ENCODE results near the gene MUC6. TPM values are rescaled to one million over a fixed set of nuclear protein-coding genes. Genes with fewer than 3 reads are reported as not detected.
A peak's percentile ranks its signal among the peaks of the same experiment; 100 is the strongest.

Gene MUC6
- total and polyA plus RNA-seq, 4 donors = 1.3 to 2.2 TPM; not detected in 2

DNA sequence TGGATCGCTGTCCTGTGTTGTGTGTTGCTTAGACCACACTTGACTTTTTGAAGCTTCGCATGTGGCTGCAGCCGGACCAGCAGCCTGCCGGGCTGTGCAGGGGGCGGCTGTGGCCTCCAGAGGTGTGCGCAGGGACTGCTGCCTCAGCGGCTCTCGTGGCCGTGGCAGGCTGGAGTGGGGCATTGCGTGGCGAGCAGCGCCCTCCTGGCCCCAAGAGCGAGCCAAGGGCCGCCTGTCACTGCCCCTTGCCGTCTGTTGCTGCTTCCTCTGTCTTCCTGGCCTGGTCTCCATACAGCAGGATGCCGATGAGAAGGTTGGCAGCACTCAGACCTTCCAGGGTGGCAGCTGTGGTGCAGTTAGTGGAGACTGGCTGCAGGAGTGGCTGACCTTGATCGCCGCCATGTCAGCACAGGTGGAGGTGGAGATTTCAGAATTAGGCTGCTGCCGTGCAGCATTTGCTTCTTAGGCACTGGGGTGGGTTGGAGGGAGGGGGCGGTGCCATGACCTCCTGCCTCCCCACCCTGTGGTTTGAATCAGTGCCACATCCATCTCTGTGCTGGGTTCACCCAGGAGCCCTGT is 34.0 kb downstream of the MUC6 start:
- no peaks in the 10 kb centered on the region for H3K9me3 ChIP-seq (ENCODE audit: control insufficient read depth, insufficient read depth, low read length)
- H3K27ac ChIP-seq (ENCODE audit: low read depth, low read length) = no peak overlapping the region
- H3K27me3 ChIP-seq (ENCODE audit: control insufficient read depth, insufficient read depth, low read length) = no peaks in the 10 kb centered on the region
- 97% methylated on average over 18 of the region's 20 CpGs for WGBS (ENCODE audit: insufficient coverage)
- DNase-seq (ENCODE audit: low read depth in 4 of 6, low spot score in 6 of 6) = no peak
- peaks cover 78% of the 10 kb centered on the region for H3K36me3 ChIP-seq (ENCODE audit: control insufficient read depth, insufficient read depth, low read length)
- H3K4me1 ChIP-seq (ENCODE audit: control insufficient read depth, insufficient read depth, low read length) = peaks cover 3% of the 10 kb centered on the region
- H3K4me3 ChIP-seq (ENCODE audit: low read depth, low read length) = no peak overlapping the region

DNA sequence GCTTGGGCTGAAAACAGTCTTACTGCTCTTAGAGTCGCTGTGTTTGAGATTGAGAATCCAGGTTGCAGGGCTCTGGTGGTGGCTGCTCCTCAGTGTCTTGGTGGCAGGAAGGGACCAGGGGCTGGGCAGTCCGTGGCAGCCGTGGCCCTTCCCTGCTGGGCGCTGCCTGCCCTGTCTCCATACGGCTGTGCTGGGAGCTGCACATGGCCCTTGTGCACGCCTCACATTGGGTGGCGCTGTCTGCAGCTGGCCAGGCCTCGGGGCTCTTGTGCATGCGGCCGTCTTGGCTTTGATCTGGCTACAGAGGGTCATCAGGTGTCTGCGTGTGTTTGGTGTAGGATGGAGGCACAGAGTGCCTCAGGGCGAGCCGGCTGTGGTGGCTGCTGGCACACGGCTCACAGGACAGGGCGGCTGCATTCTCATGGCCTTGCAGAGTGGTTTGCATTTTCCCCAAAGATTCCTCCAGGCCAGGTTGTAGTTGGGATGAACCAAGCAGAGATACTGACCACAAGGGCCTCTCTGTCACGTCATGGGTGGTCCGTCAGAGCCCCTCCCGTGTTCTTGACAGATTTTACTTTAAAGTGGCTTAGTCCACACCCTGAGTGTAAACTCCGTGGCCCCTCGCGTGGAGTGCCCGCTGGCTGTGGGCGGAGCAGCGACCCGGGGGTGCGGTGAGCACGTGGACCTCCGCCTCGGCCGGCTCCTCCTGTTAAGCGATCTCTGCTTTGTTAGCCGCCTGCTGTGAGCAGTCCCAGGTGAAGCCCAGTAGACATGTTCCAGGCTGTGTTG is 34.7 kb downstream of the MUC6 start:
- DNase-seq (ENCODE audit: low read depth in 4 of 6, low spot score in 6 of 6) = no peak
- Histone ChIP-seq H3K27ac (ENCODE audit: low read depth, low read length) (no peak overlapping the region), H3K36me3 (ENCODE audit: control insufficient read depth, insufficient read depth, low read length) (peaks cover 78% of the 10 kb centered on the region), H3K27me3 (ENCODE audit: control insufficient read depth, insufficient read depth, low read length) (no peaks in the 10 kb centered on the region), H3K4me3 (ENCODE audit: low read depth, low read length) (no peak overlapping the region), H3K9me3 (ENCODE audit: control insufficient read depth, insufficient read depth, low read length) (no peaks in the 10 kb centered on the region), H3K4me1 (ENCODE audit: control insufficient read depth, insufficient read depth, low read length) (peaks cover 3% of the 10 kb centered on the region)
- 91% methylated on average over 32 of the region's 32 CpGs for WGBS (ENCODE audit: insufficient coverage)

DNA sequence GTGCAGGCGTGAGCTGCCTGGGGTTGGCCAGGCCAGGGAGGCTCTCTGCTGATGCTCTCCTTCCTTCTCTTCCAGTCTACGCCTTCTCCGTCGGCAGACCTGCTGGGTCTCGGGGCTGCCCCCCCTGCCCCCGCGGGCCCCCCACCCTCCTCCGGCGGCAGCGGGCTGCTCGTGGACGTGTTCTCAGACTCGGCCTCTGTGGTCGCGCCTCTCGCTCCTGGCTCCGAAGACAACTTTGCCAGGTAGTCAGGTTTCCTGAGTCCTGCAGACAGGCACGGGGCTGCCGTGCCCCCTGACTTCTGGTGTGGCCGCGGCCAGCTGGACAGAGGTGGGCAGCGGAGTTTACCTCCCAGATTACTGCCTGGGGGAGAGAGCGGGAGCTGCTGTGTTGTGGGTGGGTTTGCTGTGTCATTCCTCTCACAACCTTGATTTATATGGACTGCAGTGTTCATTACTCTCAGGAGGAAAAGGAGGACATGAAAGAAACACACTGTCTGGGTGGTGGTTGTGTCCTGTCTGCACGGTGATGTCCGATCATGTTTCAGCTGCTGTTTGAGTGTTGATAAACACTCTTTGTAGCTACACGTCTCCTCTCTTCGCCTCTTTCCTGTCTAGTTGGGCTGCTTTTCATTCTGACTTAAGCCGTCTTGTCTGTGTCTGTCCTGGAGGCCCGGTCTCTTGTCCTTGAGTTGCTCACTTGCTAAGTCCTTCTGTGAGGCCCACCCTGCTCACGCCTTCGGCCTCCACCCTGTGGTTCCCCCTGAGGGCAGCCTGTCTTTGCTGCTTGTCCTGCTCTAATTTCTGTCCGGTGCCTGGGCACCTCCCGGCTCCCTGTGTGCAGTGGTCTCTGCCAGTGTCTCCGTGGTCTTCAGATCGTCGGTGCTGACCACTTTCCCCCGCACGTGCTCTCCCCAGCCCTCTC is 35.9 kb downstream of the MUC6 start:
- Histone ChIP-seq H3K4me3 (ENCODE audit: low read depth, low read length) (no peak overlapping the region), H3K4me1 (ENCODE audit: control insufficient read depth, insufficient read depth, low read length) (peaks cover 11% of the 10 kb centered on the region), H3K9me3 (ENCODE audit: control insufficient read depth, insufficient read depth, low read length) (no peaks in the 10 kb centered on the region), H3K36me3 (ENCODE audit: control insufficient read depth, insufficient read depth, low read length) (peaks cover 83% of the 10 kb centered on the region), H3K27me3 (ENCODE audit: control insufficient read depth, insufficient read depth, low read length) (no peaks in the 10 kb centered on the region), H3K27ac (ENCODE audit: low read depth, low read length) (no peak overlapping the region)
- WGBS (ENCODE audit: insufficient coverage) = 78% methylated on average over 26 of the region's 38 CpGs
- peak in 1 of 6 donors; percentile 14 for DNase-seq (ENCODE audit: low read depth in 4 of 6, low spot score in 6 of 6)

DNA sequence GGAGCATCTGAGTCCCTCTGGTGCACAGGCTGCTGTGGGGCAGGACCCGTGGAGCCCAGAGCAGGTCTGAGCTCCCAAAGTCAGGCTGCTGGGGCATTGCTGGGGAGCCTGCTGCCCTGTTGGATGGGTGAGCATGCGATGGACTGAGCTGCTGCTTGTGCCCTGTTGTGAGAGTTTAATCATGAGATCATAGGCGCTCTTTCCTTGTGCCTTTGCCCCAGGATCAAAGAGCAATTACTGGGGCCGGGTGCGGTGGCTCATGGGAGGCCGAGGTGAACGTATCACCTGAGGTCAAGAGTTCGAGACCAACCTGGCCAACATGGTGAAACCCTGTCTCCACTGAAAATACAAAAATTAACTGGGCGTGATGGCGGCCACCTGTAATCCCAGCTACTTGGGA is 37.5 kb downstream of the MUC6 start:
- H3K27ac ChIP-seq (ENCODE audit: low read depth, low read length) = no peak overlapping the region
- H3K36me3 ChIP-seq (ENCODE audit: control insufficient read depth, insufficient read depth, low read length) = peaks cover 85% of the 10 kb centered on the region
- no peak overlapping the region for H3K4me3 ChIP-seq (ENCODE audit: low read depth, low read length)
- DNase-seq (ENCODE audit: low read depth in 4 of 6, low spot score in 6 of 6) = no peak
- no peaks in the 10 kb centered on the region for H3K9me3 ChIP-seq (ENCODE audit: control insufficient read depth, insufficient read depth, low read length)
- H3K27me3 ChIP-seq (ENCODE audit: control insufficient read depth, insufficient read depth, low read length) = no peaks in the 10 kb centered on the region
- over 99% methylated on average over 10 of the region's 10 CpGs for WGBS (ENCODE audit: insufficient coverage)
- peaks cover 18% of the 10 kb centered on the region for H3K4me1 ChIP-seq (ENCODE audit: control insufficient read depth, insufficient read depth, low read length)

DNA sequence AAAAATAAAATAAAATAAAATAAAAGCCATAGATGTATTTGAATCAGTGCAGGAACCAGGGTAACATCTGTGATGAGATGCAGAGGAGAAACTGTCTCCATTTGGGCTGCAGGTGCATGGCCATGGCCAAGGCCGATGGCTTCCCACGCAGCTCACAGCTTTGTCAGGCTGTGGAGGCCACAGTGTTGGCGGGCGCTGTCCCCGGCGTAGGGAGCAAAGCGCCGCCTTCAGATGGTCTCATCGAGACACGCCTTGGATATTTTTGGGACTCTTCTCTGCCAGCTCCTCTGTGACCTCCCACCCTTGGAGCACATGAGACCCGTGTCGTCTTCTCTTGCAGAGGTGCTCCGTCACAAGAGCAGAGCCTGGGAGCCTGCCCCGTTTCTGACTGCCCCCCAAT is 38.6 kb downstream of the MUC6 start:
- peaks cover 18% of the 10 kb centered on the region for H3K4me1 ChIP-seq (ENCODE audit: control insufficient read depth, insufficient read depth, low read length)
- no peaks in the 10 kb centered on the region for H3K27me3 ChIP-seq (ENCODE audit: control insufficient read depth, insufficient read depth, low read length)
- no peak for DNase-seq (ENCODE audit: low read depth in 4 of 6, low spot score in 6 of 6)
- WGBS (ENCODE audit: insufficient coverage) = 93% methylated on average over 14 of the region's 14 CpGs
- H3K36me3 ChIP-seq (ENCODE audit: control insufficient read depth, insufficient read depth, low read length) = peaks cover 87% of the 10 kb centered on the region
- no peak overlapping the region for H3K4me3 ChIP-seq (ENCODE audit: low read depth, low read length)
- H3K27ac ChIP-seq (ENCODE audit: low read depth, low read length) = no peak overlapping the region
- H3K9me3 ChIP-seq (ENCODE audit: control insufficient read depth, insufficient read depth, low read length) = no peaks in the 10 kb centered on the region

DNA sequence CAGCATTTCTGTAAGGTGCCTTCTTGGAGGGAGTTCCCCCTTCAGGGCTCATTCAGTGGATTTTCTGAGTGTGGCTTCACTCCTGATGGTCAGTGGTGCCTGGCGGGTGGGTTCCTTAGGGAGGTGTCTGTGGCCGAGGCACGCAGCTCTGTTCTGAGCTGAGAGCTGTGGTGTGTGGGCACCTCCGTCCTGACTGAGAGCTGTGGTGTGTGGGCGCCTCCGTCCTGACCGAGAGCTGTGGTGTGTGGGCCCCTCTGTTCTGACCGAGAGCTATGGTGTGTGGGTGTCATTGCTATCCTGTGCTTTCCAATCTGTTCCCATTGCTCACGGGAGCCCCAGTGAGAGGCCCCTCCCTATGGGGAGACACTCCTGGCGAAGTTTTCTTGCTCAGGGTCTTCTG is 39.8 kb downstream of the MUC6 start:
- Histone ChIP-seq H3K4me3 (ENCODE audit: low read depth, low read length) (no peak overlapping the region), H3K27ac (ENCODE audit: low read depth, low read length) (no peak overlapping the region), H3K9me3 (ENCODE audit: control insufficient read depth, insufficient read depth, low read length) (no peaks in the 10 kb centered on the region), H3K27me3 (ENCODE audit: control insufficient read depth, insufficient read depth, low read length) (no peaks in the 10 kb centered on the region), H3K36me3 (ENCODE audit: control insufficient read depth, insufficient read depth, low read length) (peaks cover 87% of the 10 kb centered on the region), H3K4me1 (ENCODE audit: control insufficient read depth, insufficient read depth, low read length) (peaks cover 18% of the 10 kb centered on the region)
- no peak for DNase-seq (ENCODE audit: low read depth in 4 of 6, low spot score in 6 of 6)
- WGBS (ENCODE audit: insufficient coverage) = 80% methylated on average over 8 of the region's 10 CpGs

DNA sequence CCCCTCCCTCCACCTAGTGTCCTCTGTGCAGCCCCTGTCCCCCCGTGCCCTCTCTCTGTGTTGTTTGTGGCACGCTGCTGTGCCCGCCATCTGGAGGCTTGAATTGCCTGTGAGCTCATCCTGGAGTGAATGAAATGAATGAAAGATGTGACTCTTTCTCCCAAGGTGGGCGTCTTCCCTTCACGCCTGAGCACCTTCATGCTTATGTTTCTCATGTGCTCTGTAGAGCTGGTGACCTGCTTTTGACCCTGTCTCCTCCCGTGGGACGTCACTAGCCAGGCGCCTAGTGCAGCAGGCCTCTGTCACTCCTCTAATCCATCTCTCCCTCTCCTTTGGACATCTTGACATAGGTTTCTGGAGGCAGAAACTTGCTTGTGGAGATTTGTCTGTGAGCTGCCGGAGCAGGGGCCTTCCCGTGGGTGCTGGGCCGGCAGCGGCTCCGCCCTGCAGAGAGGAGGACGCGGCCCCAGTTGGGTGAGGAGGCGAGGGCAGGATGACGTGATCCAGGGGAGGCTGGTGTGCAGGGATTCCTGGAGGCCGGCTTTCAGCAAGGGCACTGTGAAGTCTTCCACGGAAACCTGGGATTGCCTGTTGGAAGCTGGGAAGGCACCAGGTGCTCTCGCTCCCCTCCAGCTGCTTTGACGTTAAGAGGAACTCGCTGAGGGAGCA is 40.6 kb downstream of the MUC6 start:
- H3K9me3 ChIP-seq (ENCODE audit: control insufficient read depth, insufficient read depth, low read length) = no peaks in the 10 kb centered on the region
- no peak overlapping the region for H3K4me3 ChIP-seq (ENCODE audit: low read depth, low read length)
- H3K27me3 ChIP-seq (ENCODE audit: control insufficient read depth, insufficient read depth, low read length) = no peaks in the 10 kb centered on the region
- peaks cover 18% of the 10 kb centered on the region for H3K4me1 ChIP-seq (ENCODE audit: control insufficient read depth, insufficient read depth, low read length)
- 36% methylated on average over 19 of the region's 22 CpGs for WGBS (ENCODE audit: insufficient coverage)
- peak in 3 of 6 donors; percentile 5 to 91 (median 53) for DNase-seq (ENCODE audit: low read depth in 4 of 6, low spot score in 6 of 6)
- peaks cover 87% of the 10 kb centered on the region for H3K36me3 ChIP-seq (ENCODE audit: control insufficient read depth, insufficient read depth, low read length)
- no peak overlapping the region for H3K27ac ChIP-seq (ENCODE audit: low read depth, low read length)

DNA sequence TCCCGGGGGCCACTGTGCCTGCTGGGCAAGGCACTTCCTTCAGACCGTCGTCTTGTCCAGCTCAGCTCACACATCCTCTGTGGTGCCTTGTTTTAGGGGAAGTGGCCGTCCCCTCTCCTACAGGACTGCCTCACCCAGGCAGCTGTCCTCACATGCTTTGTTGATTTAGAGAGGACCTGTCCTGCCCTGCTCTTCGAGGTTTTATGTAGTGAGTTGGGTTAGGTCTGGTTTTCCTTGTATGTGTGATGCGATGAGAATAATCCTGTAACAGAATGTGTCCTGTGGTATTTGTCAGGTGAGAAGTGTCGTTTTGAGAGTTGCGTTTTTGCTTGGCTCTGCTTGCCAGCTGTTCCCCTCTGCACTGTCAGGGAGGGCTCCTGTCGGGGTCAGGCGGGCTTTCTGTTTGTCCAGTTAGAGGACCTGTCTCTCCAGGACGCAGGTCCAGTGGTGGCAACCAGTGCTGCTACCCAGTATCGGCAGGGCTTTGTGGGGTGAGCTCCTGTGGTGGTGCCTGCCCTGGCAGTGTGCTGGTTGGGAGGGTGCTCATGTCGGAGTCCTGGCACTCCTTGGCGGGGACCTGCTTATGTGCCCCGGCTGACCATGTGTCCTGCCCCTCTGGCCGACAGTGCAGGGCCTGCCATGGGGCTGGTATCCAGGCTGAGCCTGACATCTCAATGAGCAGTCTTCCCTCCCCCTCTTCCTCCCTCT is 41.3 kb downstream of the MUC6 start:
- Histone ChIP-seq H3K4me1 (ENCODE audit: control insufficient read depth, insufficient read depth, low read length) (peaks cover 18% of the 10 kb centered on the region), H3K9me3 (ENCODE audit: control insufficient read depth, insufficient read depth, low read length) (no peaks in the 10 kb centered on the region), H3K27me3 (ENCODE audit: control insufficient read depth, insufficient read depth, low read length) (no peaks in the 10 kb centered on the region), H3K27ac (ENCODE audit: low read depth, low read length) (no peak overlapping the region), H3K36me3 (ENCODE audit: control insufficient read depth, insufficient read depth, low read length) (peaks cover 87% of the 10 kb centered on the region), H3K4me3 (ENCODE audit: low read depth, low read length) (no peak overlapping the region)
- WGBS (ENCODE audit: insufficient coverage) = 73% methylated on average over 13 of the region's 16 CpGs
- no peak for DNase-seq (ENCODE audit: low read depth in 4 of 6, low spot score in 6 of 6)
